ENCODE data around the gene RUSF1.

GRCh38 chr16:31501966-31502348 is 6.2 kb downstream of the RUSF1 start:
- TF ChIP-seq CEBPB (IDR thresholded peaks at IDR 0.05) (no peak), CREB1 (IDR thresholded peaks at IDR 0.05; ENCODE audit: low read depth) (no peak), REST (IDR thresholded peaks at IDR 0.05; ENCODE audit: low read depth) (no peak), TEAD4 (IDR thresholded peaks at IDR 0.05) (no peak)

Measured in Ishikawa (cell line).